ENCODE measurements around the gene GMDS. TPM values are rescaled to one million over a fixed set of nuclear protein-coding genes. Genes with fewer than 3 reads are reported as not detected.

The GMDS gene
- total RNA-seq, 1 experiment from 2014 or later: 27.6 TPM

GRCh38 chr6:1739220-1739619 lies 506.2 kb downstream of the GMDS start:
- Histone ChIP-seq H2AFZ (ENCODE audit: low read length) (no peak overlapping the region), H3K4me1 (ENCODE audit: insufficient read depth, low read length) (no peaks in the 10 kb centered on the region; the same call in 1 of the 2 replicates), H3K14ac (ENCODE audit: insufficient read depth, low read length) (no peak overlapping the region; the same call in 1 of the 2 replicates), H3K18ac (ENCODE audit: insufficient read length, low read depth, low read length) (no peak overlapping the region), H3K27me3 (ENCODE audit: insufficient read depth, low read length) (no peaks in the 10 kb centered on the region), H4K8ac (replicated peaks; ENCODE audit: insufficient read length, low read depth, low read length) (no peak overlapping the region), H3K4me2 (ENCODE audit: insufficient read depth, insufficient read length, low read length) (no peak overlapping the region), H3K79me1 (ENCODE audit: insufficient read depth, low read depth, low read length, poor library complexity, severe bottlenecking) (no peaks in the 10 kb centered on the region), H2BK15ac (ENCODE audit: low read depth, low read length) (no peak overlapping the region), H3T11ph (ENCODE audit: low read length) (no peak overlapping the region), H3K27ac (ENCODE audit: insufficient read length, low read depth, low read length) (no peak overlapping the region), H3K4ac (ENCODE audit: low read depth, low read length) (no peak overlapping the region), H2AK5ac (ENCODE audit: insufficient read length, low read length) (no peak overlapping the region), H4K91ac (ENCODE audit: insufficient read length, low read depth, low read length) (no peak overlapping the region), H3K9ac (ENCODE audit: extremely low read depth, insufficient read length, low read length) (no peak overlapping the region), H2BK12ac (ENCODE audit: insufficient read length, low read depth, low read length) (no peak overlapping the region), H3K79me2 (ENCODE audit: insufficient read depth, low read length) (no peaks in the 10 kb centered on the region), H2BK5ac (ENCODE audit: insufficient read length, low read length) (no peak overlapping the region), H3K23ac (ENCODE audit: insufficient read length, low read depth, low read length) (no peak overlapping the region), H2BK20ac (ENCODE audit: low read depth, low read length, poor library complexity, severe bottlenecking) (no peak overlapping the region), H2BK120ac (ENCODE audit: low read depth, low read length, poor library complexity, severe bottlenecking) (no peak overlapping the region), H3K56ac (ENCODE audit: insufficient read length, low read depth, low read length) (no peak overlapping the region), H3K9me3 (ENCODE audit: control insufficient read depth, low read depth, low read length) (no peaks in the 10 kb centered on the region), H3K23me2 (ENCODE audit: insufficient read length, low read depth, low read length, poor library complexity, severe bottlenecking) (no peaks in the 10 kb centered on the region), H4K20me1 (ENCODE audit: control insufficient read depth, insufficient read depth, insufficient read length) (no peaks in the 10 kb centered on the region), H4K5ac (ENCODE audit: insufficient read length, low read depth, low read length) (no peak overlapping the region)
- H3K9me3 Mint-ChIP-seq: no peaks in the 10 kb centered on the region
- no peak for TF ChIP-seq CTCF (conservative IDR thresholded peaks at IDR 0.05)
- H3K27me3 Mint-ChIP-seq (ENCODE audit: low read depth): no peaks in the 10 kb centered on the region
- no peak overlapping the region for H3K4me3 Mint-ChIP-seq
- no peaks in the 10 kb centered on the region for H3K36me3 Mint-ChIP-seq (ENCODE audit: insufficient read depth in 1 of 3, low read depth in 3 of 3)
- no peak overlapping the region for H3K27ac Mint-ChIP-seq
- DNase-seq: no peak
- H3K4me1 Mint-ChIP-seq: no peaks in the 10 kb centered on the region; a peak in 1 of 4 replicates
- no CpG with 5 or more reads among the region's 9 CpGs for WGBS (ENCODE audit: extremely low coverage, insufficient read length, low lambda C conversion rate)
